IPS DF 6.9 (cell line): Measurements from ENCODE around the gene HPCAL1.

Experiments
- DNase-seq: peaks from one replicate; pipeline ENCODE4 v3.0.0-alpha.2; 2013; ENCODE audit warnings: low read depth, low spot score
- H3K27ac ChIP-seq: one replicate; pipeline ENCODE4 v1.5.1; 2013; ENCODE audit warnings: low read length, control low read depth
- H3K27me3 ChIP-seq: 2 replicates; pipeline ENCODE4 v1.6.1; 2013; ENCODE audit warnings: mild to moderate bottlenecking, low read length; ENCODE audit not compliant: control insufficient read depth, insufficient read depth
- H3K36me3 ChIP-seq: 2 replicates; pipeline ENCODE4 v1.6.1; 2013; ENCODE audit warnings: low read length; ENCODE audit not compliant: control insufficient read depth, insufficient read depth
- H3K4me1 ChIP-seq: 2 replicates; pipeline ENCODE4 v1.6.1; 2013; ENCODE audit warnings: low read length; ENCODE audit not compliant: control insufficient read depth, insufficient read depth
- H3K4me3 ChIP-seq: 2 replicates; pipeline ENCODE4 v1.5.1; 2013; ENCODE audit warnings: mild to moderate bottlenecking, low read length
- H3K9me3 ChIP-seq: 2 replicates; pipeline ENCODE4 v1.6.1; 2013; ENCODE audit warnings: low read length, inconsistent platforms; ENCODE audit not compliant: control insufficient read depth, insufficient read depth
- WGBS: extraction: QIAGEN DNeasy Blood & Tissue Kit; methylation state at CpG from one replicate; pipeline ENCODE4 v1.1.7; 2013; ENCODE audit warnings: mixed read lengths, missing lambda C conversion rate; ENCODE audit not compliant: insufficient read length, insufficient coverage; 5-methylcytosine and 5-hydroxymethylcytosine counted together

Gene HPCAL1

GRCh38 chr2:10329880-10330699, 27.4 kb downstream of the HPCAL1 start:
- Histone ChIP-seq H3K9me3 (no peaks in the 10 kb centered on the region), H3K27ac (no peak overlapping the region), H3K4me1 (peaks cover 9% of the 10 kb centered on the region), H3K27me3 (no peaks in the 10 kb centered on the region), H3K36me3 (no peaks in the 10 kb centered on the region), H3K4me3 (no peak overlapping the region)
- no peak for DNase-seq
- no CpG with 5 or more reads among the region's 21 CpGs for WGBS

GRCh38 chr2:10330700-10331026, 28.0 kb downstream of the HPCAL1 start:
- WGBS: no CpG with 5 or more reads among the region's 9 CpGs
- Histone ChIP-seq H3K27me3 (no peaks in the 10 kb centered on the region), H3K36me3 (no peaks in the 10 kb centered on the region), H3K9me3 (no peaks in the 10 kb centered on the region), H3K27ac (no peak overlapping the region), H3K4me1 (peaks cover 9% of the 10 kb centered on the region), H3K4me3 (no peak overlapping the region)
- DNase-seq: no peak

- no peak overlapping the region for H3K4me3 ChIP-seq
- WGBS: no CpG with 5 or more reads among the region's 33 CpGs
Observed at GRCh38 chr2:10331027-10331701, 28.5 kb downstream of the HPCAL1 start.

GRCh38 chr2:10331702-10332401, 29.1 kb downstream of the HPCAL1 start:
- DNase-seq: no peak
- H3K4me3 ChIP-seq: no peak overlapping the region
- no peaks in the 10 kb centered on the region for H3K27me3 ChIP-seq
- WGBS: no CpG with 5 or more reads among the region's 11 CpGs
- H3K27ac ChIP-seq: no peak overlapping the region
- peaks cover 9% of the 10 kb centered on the region for H3K4me1 ChIP-seq
- H3K36me3 ChIP-seq: no peaks in the 10 kb centered on the region
- H3K9me3 ChIP-seq: no peaks in the 10 kb centered on the region

More at GRCh38 chr2:10331027-10331701, 28.5 kb downstream of the HPCAL1 start:
- no peak for DNase-seq
- Histone ChIP-seq H3K27me3 (no peaks in the 10 kb centered on the region), H3K27ac (no peak overlapping the region), H3K36me3 (no peaks in the 10 kb centered on the region), H3K4me1 (peaks cover 9% of the 10 kb centered on the region), H3K9me3 (no peaks in the 10 kb centered on the region)

- Histone ChIP-seq H3K4me3 (no peak overlapping the region), H3K9me3 (no peaks in the 10 kb centered on the region), H3K27ac (no peak overlapping the region)
Observed at GRCh38 chr2:10332402-10333246, 29.9 kb downstream of the HPCAL1 start.

GRCh38 chr2:10333247-10333613, 30.5 kb downstream of the HPCAL1 start:
- Histone ChIP-seq H3K27me3 (no peaks in the 10 kb centered on the region), H3K9me3 (no peaks in the 10 kb centered on the region), H3K4me1 (peaks cover 9% of the 10 kb centered on the region), H3K4me3 (no peak overlapping the region), H3K36me3 (no peaks in the 10 kb centered on the region), H3K27ac (no peak overlapping the region)
- no peak for DNase-seq
- no CpG with 5 or more reads among the region's 5 CpGs for WGBS

More at GRCh38 chr2:10332402-10333246, 29.9 kb downstream of the HPCAL1 start:
- DNase-seq: no peak
- H3K4me1 ChIP-seq: peaks cover 9% of the 10 kb centered on the region
- no peaks in the 10 kb centered on the region for H3K27me3 ChIP-seq
- no peaks in the 10 kb centered on the region for H3K36me3 ChIP-seq
- WGBS: no CpG with 5 or more reads among the region's 15 CpGs

- peaks cover 9% of the 10 kb centered on the region for H3K4me1 ChIP-seq
- no peaks in the 10 kb centered on the region for H3K9me3 ChIP-seq
- H3K4me3 ChIP-seq: no peak overlapping the region
- DNase-seq: no peak
- no peaks in the 10 kb centered on the region for H3K27me3 ChIP-seq
- H3K27ac ChIP-seq: no peak overlapping the region
- no peaks in the 10 kb centered on the region for H3K36me3 ChIP-seq
- WGBS: no CpG with 5 or more reads among the region's 7 CpGs
Observed at GRCh38 chr2:10333966-10334365, 31.3 kb downstream of the HPCAL1 start.

- Histone ChIP-seq H3K9me3 (no peaks in the 10 kb centered on the region), H3K27me3 (no peaks in the 10 kb centered on the region), H3K4me3 (no peak overlapping the region), H3K27ac (no peak overlapping the region), H3K36me3 (no peaks in the 10 kb centered on the region), H3K4me1 (peaks cover 9% of the 10 kb centered on the region)
- no CpG with 5 or more reads among the region's 9 CpGs for WGBS
- no peak for DNase-seq
Observed at GRCh38 chr2:10335046-10335840, 32.5 kb downstream of the HPCAL1 start.

- WGBS: no CpG with 5 or more reads among the region's 4 CpGs
Observed at GRCh38 chr2:10336283-10336682, 33.6 kb downstream of the HPCAL1 start.

More at GRCh38 chr2:10336283-10336682, 33.6 kb downstream of the HPCAL1 start:
- Histone ChIP-seq H3K27me3 (no peaks in the 10 kb centered on the region), H3K4me1 (peaks cover 4% of the 10 kb centered on the region; the same call in 1 of the 2 replicates), H3K36me3 (no peaks in the 10 kb centered on the region), H3K27ac (no peak overlapping the region), H3K4me3 (no peak overlapping the region), H3K9me3 (no peaks in the 10 kb centered on the region)
- DNase-seq: no peak
